AML-193 (cell line): Measurements from ENCODE around the gene CFAP54.
"Not testable (repeated sequence)": the region's sequence is repeated elsewhere in the genome, so short reads cannot be mapped to it uniquely, and the experiment has no call there.

Experiments used
- DNase-seq, 2 experiments: peaks; one replicate each; lab custom pipeline; 2025; lab: John Stamatoyannopoulos, UW

CFAP54 gene

GRCh38 chr12:96489392-96490056 is at the start of gene CFAP54:
TSS of gene CFAP54 (plus strand) at chr12:96489577. CDS start at chr12:96489610, 33 bp downstream.
- DNase-seq = peak; percentile 83 to 88

- DNase-seq = no peak
These were observed 47.6 kb upstream of the CFAP54 start for GRCh38 chr12:96441816-96442215.

GRCh38 chr12:96442906-96443305 is 46.5 kb upstream of the CFAP54 start:
- no peak for DNase-seq

- no peak for DNase-seq
These were observed 45.0 kb upstream of the CFAP54 start for GRCh38 chr12:96444399-96444798.

GRCh38 chr12:96445691-96446583 is 43.4 kb upstream of the CFAP54 start:
- peak; percentile 31 to 48 for DNase-seq

GRCh38 chr12:96447256-96447655 is 42.1 kb upstream of the CFAP54 start:
- no peak for DNase-seq

GRCh38 chr12:96448300-96448699 is 41.1 kb upstream of the CFAP54 start:
- no peak for DNase-seq

GRCh38 chr12:96452261-96452922 is 37.0 kb upstream of the CFAP54 start:
- DNase-seq = no peak

- no peak for DNase-seq
These were observed 35.0 kb upstream of the CFAP54 start for GRCh38 chr12:96454396-96454795.

GRCh38 chr12:96456265-96456974 is 33.0 kb upstream of the CFAP54 start:
- DNase-seq = no peak

GRCh38 chr12:96457191-96457930 is 32.0 kb upstream of the CFAP54 start:
- DNase-seq = no peak

- DNase-seq = not testable (repeated sequence)
These were observed 30.1 kb upstream of the CFAP54 start for GRCh38 chr12:96459281-96459680.

- DNase-seq = no peak
These were observed 26.7 kb upstream of the CFAP54 start for GRCh38 chr12:96462571-96463280.

- DNase-seq = no peak
These were observed 23.5 kb upstream of the CFAP54 start for GRCh38 chr12:96465896-96466295.

- DNase-seq = no peak
These were observed 22.2 kb upstream of the CFAP54 start for GRCh38 chr12:96466939-96467751.

- no peak for DNase-seq
These were observed 17.9 kb upstream of the CFAP54 start for GRCh38 chr12:96471368-96472050.

- DNase-seq = no peak
These were observed 17.0 kb upstream of the CFAP54 start for GRCh38 chr12:96472384-96472783.

- no peak for DNase-seq
These were observed 15.8 kb upstream of the CFAP54 start for GRCh38 chr12:96473394-96474093.

GRCh38 chr12:96474206-96474605 is 15.2 kb upstream of the CFAP54 start:
- DNase-seq = no peak
